H54 (cell line): ENCODE measurements around the gene SCUBE1.

Source experiments
- DNase-seq: peaks from one replicate; pipeline ENCODE4 v3.0.0; 2011; ENCODE audit warnings: low spot score, mixed read lengths; ENCODE audit not compliant: insufficient read length
- FAIRE-seq: peaks from 3 replicates; lab custom pipeline; 2011; peaks lifted over from hg19 to GRCh38; lab: Jason Lieb, UNC
- POLR2A ChIP-seq: IDR thresholded peaks from 2 replicates; pipeline ENCODE4 v1.6.1; 2011; ENCODE audit warnings: low read depth, mild to moderate bottlenecking, low read length

The SCUBE1 gene

GRCh38 chr22:43201486-43202219 is 141.5 kb downstream of the SCUBE1 start:
- TF ChIP-seq POLR2A = no peak
- no peak for FAIRE-seq

DNA sequence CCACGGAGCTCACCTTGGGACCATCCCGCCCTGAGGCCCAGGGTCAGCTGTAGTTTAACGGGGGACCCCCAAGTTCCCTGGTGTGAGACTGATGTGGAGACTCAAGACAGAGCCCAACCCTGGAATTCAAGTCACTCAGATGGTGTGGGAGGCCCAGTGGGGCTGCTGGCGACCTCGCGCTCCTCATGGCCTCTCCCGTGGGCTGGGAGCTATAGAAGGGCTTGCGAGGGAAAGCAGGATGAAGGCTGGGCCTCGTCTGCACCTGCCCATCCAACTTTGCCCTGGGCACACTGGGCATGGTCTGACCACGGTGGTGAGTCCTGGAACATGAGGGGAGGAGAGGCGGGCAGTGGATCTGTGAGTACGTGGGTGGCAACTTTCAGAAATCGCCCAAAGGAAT is 142.6 kb downstream of the SCUBE1 start:
- TF ChIP-seq POLR2A = no peak
- DNase-seq (no peak), FAIRE-seq (no peak)

More at GRCh38 chr22:43201486-43202219, 141.5 kb downstream of the SCUBE1 start:
- DNase-seq = no peak

DNA sequence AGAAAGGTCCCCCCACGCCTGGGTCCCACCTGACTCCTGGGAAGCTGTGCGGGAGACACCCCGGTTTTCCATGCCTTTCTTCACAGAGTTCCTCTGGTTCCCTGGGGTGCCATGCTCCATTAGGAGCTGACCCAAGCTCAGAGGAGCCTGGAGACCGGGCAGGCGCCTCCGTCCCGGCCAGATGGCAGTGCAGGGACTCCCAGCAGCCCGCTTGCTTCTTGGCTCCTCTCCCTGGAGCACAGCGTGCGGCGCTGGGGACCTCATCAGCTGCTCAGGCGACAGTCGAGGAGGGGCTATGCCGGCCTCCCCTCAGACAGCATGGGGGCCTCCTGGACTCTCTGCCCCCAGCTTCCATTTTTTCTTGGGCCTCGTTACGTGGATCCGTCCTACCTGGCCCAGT is 143.1 kb downstream of the SCUBE1 start:
- FAIRE-seq (no peak), DNase-seq (no peak)
- TF ChIP-seq POLR2A = no peak

GRCh38 chr22:43199541-43199940 is 143.6 kb downstream of the SCUBE1 start:
- no peak for DNase-seq
- no peak for FAIRE-seq
- no peak for TF ChIP-seq POLR2A

GRCh38 chr22:43198936-43199335 is 144.2 kb downstream of the SCUBE1 start:
- DNase-seq = no peak
- TF ChIP-seq POLR2A = no peak
- no peak for FAIRE-seq

DNA sequence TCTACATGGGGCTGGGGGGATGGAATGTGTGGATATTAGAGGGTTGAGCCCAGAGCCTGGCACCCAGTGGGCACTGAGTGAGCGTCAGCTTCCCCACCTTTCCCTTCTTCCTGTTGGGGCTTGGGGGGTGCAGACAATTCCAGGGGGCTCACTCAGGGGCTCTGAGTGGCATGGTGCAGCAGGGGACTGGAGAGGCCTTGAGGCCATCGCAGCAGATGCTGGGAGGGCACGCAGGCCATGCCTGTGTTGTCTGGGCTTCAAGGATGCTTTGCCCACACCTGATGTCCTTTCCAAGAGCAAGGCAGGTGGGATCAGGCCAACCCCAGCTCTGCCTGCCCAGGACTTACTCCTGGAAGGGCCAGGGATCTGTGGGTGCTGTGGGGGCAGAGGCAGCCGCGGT is 145.0 kb downstream of the SCUBE1 start:
- FAIRE-seq (no peak), DNase-seq (no peak)
- no peak for TF ChIP-seq POLR2A

GRCh38 chr22:43197271-43197941 is 145.8 kb downstream of the SCUBE1 start:
- no peak for TF ChIP-seq POLR2A
- DNase-seq (no peak), FAIRE-seq (no peak)

DNA sequence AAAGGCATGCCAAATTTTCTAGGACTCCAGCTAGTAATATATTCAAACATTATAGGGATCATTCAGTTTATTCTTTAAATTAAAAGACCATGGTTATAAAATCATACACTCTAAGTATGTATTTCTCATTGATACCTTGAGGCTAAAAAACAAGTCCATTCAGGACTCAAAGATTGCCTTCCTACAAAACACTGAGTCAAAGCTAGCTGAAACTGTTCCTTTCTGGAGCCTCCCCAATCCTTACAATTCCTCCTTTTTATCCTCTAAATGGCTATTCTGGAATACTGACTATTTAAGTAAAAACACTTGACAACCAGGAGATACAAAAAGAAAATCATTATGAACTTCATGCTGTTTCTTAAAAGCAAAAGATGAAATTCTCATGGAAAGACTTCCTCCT is 151.3 kb downstream of the SCUBE1 start:
- FAIRE-seq = no peak
- TF ChIP-seq POLR2A = no peak
- no peak for DNase-seq

GRCh38 chr22:43188829-43189545 is 154.2 kb downstream of the SCUBE1 start:
- FAIRE-seq (no peak), DNase-seq (no peak)
- no peak for TF ChIP-seq POLR2A

DNA sequence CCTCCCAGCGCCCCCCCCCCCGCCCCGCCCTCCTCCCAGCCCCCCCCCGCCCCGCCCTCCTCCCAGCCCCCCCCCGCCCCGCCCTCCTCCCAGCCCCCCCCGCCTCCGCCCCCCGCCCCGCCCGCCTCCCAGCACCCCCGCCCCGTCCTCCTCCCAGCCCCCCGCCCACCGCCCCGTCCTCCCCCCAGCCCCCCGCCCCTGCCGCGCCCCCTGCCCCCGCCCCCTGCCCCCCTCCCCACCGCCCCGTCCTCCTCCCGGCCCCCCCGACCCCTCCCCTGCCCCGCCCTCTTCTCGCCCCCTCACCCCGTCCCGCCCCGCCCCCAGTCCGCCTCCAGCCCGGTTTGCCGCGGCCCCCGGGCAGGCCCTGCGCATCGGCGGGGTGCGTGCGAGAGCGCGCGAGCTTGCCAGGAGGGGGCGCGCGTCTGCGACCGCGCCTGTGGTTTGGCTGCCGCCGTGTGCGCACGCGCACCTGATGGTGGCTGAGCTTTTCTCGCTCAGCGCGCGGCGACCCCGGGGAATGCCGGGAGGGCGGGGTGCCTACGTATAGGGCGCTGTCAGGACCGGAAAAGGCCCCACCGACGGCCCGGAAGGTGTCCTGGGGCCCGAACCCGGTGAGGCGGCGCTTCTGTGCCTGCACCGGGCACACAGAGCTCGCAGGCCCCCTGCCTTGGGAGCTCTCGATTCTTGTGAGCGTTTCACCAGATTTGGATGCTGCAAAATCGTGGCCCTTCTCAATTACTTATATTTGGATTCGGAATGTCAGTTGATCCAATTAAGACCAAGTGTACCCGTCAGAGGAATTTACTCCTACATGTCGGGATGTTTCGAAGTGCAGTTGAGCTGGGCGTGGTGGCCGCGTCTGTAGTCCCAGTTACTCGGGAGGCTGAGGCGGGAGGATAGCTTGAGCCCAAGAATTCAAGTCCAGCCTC is 155.7 kb downstream of the SCUBE1 start:
- DNase-seq (peak; percentile 91), FAIRE-seq (peak; percentile 38)
- peak; percentile 69 for TF ChIP-seq POLR2A

GRCh38 chr22:43186272-43187170 is 156.7 kb downstream of the SCUBE1 start, which contains the start of gene TTLL12:
TTLL12 (minus strand) TSS chr22:43187134; CDS start chr22:43187069, 65 bp downstream.
- DNase-seq = no peak
- TF ChIP-seq POLR2A = peak; percentile 73
- FAIRE-seq = no peak

DNA sequence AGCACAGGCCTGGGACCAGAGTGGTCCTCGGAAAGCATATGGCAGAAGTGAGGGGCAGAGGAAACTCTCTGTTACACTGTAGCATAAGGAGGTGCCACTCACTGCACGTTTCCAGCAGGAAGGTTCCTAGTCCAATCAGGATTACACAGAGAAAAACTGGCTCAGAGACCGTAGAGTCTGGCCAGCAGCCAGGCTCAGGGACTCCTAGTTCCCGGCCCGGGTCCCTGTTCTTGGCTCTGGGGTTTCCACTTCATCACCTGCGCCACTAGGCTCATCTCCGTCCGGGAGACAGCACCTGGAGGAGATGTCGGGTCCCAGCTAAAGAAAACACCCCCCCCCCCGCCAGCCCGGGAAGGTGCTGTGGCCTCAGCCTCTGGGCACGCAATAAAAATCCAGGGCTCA is 157.3 kb downstream of the SCUBE1 start:
- FAIRE-seq (no peak), DNase-seq (no peak)
- TF ChIP-seq POLR2A = no peak
